Spleen (tissue), 7 donors: ENCODE measurements around the gene TERB2.

Experiments
- CTCF ChIP-seq, 11 experiments: fragments of 200-600 bp in 7 of 11; fragments of 450-650 bp in 4 of 11; sonication (generic) in 4 of 11; IDR thresholded peaks in 8 of 11; conservative IDR thresholded peaks in 3 of 11; 1 replicate in 7 of 11; 2 replicates in 4 of 11; pipeline versions ENCODE4 v1.4.0 to v1.8.0; 2016 to 2021; ENCODE audit warnings: antibody characterized with exemption in 11 of 11, inconsistent platforms in 4 of 11, mild to moderate bottlenecking in 1 of 11
- POLR2A ChIP-seq, 3 donors: fragments of 450-650 bp; IDR thresholded peaks; one replicate each; pipeline ENCODE4 v1.5.1; 2017; ENCODE audit warnings: antibody characterized with exemption in 3 of 3, mild to moderate bottlenecking in 1 of 3
- POLR2AphosphoS5 ChIP-seq, 3 donors: sonication (generic); formaldehyde crosslinking; IDR thresholded peaks; one replicate each; pipeline ENCODE4 v1.5.1; 2017; ENCODE audit warnings: antibody characterized with exemption in 3 of 3
- donor health status: DM: no; HTN: no; CAD: no; lungs with moderate emphysema.
- donor health status: DM: no; HTN: no; CAD: no.
- donor health status: DM: no; HTN: no; CAD: no.

GRCh38 chr15:44910981-44911625 is 45.4 kb upstream of the TERB2 start:
- TF ChIP-seq CTCF (IDR thresholded peaks at IDR 0.05 in 8 of 11, conservative IDR thresholded peaks at IDR 0.05 in 3 of 11) (no peak), POLR2AphosphoS5 (IDR thresholded peaks at IDR 0.05) (no peak), POLR2A (IDR thresholded peaks at IDR 0.05) (no peak)
